OCI-LY1 (cell line): ENCODE measurements around the gene NSF.

ENCODE experiments used
- CTCF ChIP-seq: fragments of 200-600 bp; sonication (generic), shearing (Covaris generic); IDR thresholded peaks from 2 replicates; pipeline ENCODE4 v1.5.1; 2017; ENCODE audit warnings: mild to moderate bottlenecking, antibody characterized with exemption, low read length, moderate library complexity, mixed read lengths
- EZH2 ChIP-seq: fragments of 200-600 bp; sonication (generic), shearing (Covaris generic); IDR thresholded peaks from 2 replicates; pipeline ENCODE4 v1.8.0; 2017; ENCODE audit warnings: borderline replicate concordance, mixed run types, mild to moderate bottlenecking, antibody characterized with exemption, low read length, moderate library complexity, mixed read lengths

DNA sequence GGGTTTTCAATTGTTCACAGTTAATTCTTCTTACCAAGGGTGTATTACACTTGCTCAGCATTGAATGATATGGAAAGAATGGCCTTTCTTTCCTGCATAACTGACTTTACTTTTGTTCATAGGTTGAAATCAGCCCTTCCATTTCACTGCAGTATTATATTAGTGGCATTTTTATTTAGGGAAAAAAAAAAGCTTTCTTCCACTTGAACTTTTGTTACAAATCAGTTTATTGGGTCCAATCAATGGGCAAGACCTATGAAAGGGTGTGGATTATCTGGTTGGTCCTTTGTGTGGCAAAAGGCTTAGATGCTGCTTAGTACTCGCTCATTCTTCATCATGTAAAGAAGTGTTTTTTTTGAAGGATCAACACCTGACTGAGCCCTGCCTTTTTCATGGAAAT is 154.0 kb downstream of the NSF start:
- no peak for TF ChIP-seq CTCF
- no peak for TF ChIP-seq EZH2
